Dermis microvascular lymphatic vessel endothelial cell (primary cell): ENCODE results near the gene PIK3R6. TPM values are rescaled to one million over a fixed set of nuclear protein-coding genes. Genes with fewer than 3 reads are reported as not detected.

Source experiments
- DNase-seq, 2 donors: peaks; one replicate each; pipeline versions ENCODE4 v3.0.0 to v3.0.0-alpha.2; 2010; ENCODE audit warnings: low read depth in 2 of 2
- total RNA-seq: library from RNA; depleted of rRNA; stranded (reverse); fragments of >200 nt; gene quantifications from 2 replicates; pipeline ENCODE4 v1.2.1, GENCODE V29; 2014

PIK3R6 gene
- total RNA-seq, 1 donor from 2014 or later = not detected

DNA sequence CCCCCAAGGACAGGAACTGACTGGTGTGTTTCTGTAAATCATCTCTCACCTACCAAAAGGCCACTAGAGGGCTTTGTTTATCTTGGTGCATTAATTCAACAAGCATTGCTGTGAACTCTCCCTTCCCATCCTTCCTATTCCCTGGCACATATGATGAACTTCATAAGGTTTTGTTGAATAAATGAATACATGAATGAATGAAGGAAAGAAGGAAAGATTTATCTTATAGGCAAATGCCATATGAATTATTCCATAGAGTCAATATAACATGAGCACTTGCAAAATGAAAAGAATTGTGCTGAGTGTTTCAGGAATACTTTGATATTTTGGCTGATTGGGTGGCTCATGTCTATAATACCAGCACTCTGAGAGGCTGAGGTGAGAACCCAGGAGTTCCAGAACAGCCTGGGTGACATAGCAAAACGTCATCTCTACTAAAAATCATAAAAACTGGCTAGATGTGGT, 113.5 kb downstream of the PIK3R6 start:
- DNase-seq = peak; percentile 33 to 35

DNA sequence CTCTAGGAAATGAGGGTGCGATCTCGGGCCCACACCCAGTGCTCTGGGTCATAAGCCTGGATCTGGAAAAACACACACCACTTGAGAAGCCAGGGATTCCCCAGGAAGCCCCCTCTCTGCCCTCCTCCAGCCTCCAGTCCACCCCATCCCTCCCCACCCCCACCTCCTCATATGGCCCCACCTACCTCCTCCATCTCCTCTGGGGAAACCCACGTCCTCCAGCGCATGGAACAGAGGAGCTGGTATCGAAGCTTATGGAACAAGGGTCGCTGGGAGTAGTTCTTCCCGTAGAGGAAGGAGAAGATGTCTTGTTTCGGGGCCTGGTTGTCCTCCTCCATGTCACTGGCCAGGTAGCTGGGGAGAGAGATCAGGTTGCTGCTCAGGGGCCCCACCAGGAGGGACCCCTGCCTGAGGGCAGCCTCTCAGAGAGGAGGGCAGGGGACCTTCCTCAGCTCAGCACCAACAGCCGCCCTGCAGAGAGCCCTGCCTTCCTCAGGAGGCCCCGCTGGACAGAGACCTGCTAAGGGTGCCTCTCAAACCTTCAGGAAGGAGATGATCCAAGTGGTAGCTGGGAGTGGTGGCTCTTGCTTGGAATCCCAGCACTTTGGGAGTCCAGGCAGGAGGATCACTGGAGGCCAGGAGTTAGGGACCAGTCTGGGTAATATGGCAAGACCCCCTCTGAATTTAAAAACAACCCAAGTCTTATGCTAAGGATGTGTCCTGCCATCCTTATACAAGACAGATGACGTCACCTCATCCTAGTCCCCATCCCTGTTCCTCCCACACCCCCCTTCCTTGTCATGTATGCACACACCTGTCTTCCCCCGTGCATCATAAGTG, 114.1 kb downstream of the PIK3R6 start:
- no peak for DNase-seq

Other genes starting within 250 kb of the PIK3R6 start
- 274 and 460 TPM in 2 replicates for gene MYH10, start 236.9 kb downstream of the PIK3R6 start, total RNA-seq
- not detected in 2 replicates for gene CCDC42, start 122.8 kb downstream of the PIK3R6 start, total RNA-seq
- gene SPDYE4, start 109.1 kb downstream of the PIK3R6 start, total RNA-seq = not detected in 2 replicates
- not detected in 2 replicates for gene MFSD6L, start 68.3 kb downstream of the PIK3R6 start, total RNA-seq
- not detected in 2 replicates for gene PIK3R5, start 98.0 kb upstream of the PIK3R6 start, total RNA-seq
- gene NTN1, start 153.8 kb upstream of the PIK3R6 start, total RNA-seq = 1.0 and 2.9 TPM in 2 replicates